GM18502 (cell line): ENCODE data around the gene NTN4.
"Not testable (repeated sequence)": the region's sequence is repeated elsewhere in the genome, so short reads cannot be mapped to it uniquely, and the experiment has no call there.

ENCODE experiments used
- ATAC-seq: cut with Tn5 transposase; IDR thresholded peaks from one replicate; pipeline ENCODE4 v1.9.1; 2021; ENCODE audit warnings: mild to moderate bottlenecking; ENCODE audit not compliant: unreplicated experiment, poor library complexity

NTN4 gene

DNA sequence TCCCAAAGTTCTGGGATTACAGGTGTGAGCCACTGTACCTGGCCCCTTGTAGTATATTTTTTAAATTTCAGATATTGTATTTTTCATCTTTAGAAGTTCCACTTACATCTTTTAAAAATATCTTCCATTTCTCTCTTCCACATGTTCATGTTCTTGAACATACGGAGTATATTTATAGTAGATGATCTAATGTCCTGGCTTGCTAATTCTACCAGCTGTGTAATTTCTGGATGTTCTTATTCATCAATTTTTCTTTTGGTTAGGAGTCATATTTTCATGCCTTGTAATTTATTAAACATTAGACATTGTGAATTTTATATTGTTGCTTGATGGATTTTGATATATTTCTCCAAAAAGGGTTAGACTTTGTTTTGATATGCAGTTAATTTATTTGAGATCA is 30.8 kb downstream of the NTN4 start:
- no peak for ATAC-seq

GRCh38 chr12:95759039-95759438 is 31.5 kb downstream of the NTN4 start:
- no peak for ATAC-seq

GRCh38 chr12:95756362-95756761 is 34.2 kb downstream of the NTN4 start:
- ATAC-seq, result no peak

DNA sequence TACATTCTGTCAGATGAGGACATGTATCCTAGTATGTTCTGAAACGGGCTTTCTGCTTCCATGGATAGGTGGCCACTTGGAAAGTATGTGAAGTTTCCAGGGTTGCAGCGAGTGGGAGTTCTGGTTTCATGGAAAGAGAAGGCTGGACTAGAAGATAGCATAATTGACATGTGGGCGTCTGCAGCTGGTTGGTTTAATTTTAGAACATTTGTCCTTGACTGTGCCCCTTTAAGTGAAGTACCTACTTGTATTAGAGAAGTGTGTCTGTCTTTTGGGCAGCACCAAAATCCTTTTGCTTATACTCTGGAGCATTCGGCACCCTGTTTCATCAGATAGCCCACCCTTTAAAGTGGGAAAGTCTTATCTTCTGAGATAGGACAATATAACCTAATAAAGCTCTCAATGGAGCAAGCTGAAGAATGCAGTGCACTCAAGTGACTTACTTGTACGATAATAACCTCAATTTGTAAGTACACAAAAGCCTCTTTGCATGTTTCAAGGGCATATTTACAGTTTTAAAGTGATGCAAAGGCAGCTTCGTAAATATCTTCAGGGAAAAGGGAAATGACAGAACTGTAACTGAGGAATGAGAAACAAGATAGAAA is 35.2 kb downstream of the NTN4 start:
- ATAC-seq, result no peak

GRCh38 chr12:95746062-95746461 is 44.5 kb downstream of the NTN4 start:
- ATAC-seq, result not testable (repeated sequence)

DNA sequence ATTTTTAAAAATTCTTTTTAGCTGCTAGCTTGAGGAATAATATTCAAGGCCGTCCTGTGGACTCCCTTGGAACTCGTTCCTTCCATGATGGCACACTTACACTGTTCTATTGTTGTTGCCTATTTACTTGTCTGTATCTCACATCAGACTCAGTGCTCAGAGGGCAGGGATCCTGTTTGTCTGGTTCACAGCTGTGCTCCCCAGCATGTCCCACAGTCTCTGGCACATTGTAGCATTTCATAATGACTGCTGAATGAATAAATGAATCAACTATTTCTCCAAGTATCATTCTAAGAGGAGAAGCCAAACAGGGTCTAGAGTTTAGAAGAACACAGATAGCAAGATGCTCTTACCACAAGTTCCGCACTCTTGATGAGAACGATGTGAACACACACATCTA is 48.0 kb downstream of the NTN4 start:
- no peak for ATAC-seq

GRCh38 chr12:95741635-95742034 is 48.9 kb downstream of the NTN4 start:
- ATAC-seq, result no peak

- ATAC-seq, result no peak
Observed at GRCh38 chr12:95740751-95741150, 49.8 kb downstream of the NTN4 start.

GRCh38 chr12:95739561-95740313 is 50.8 kb downstream of the NTN4 start:
- no peak for ATAC-seq

DNA sequence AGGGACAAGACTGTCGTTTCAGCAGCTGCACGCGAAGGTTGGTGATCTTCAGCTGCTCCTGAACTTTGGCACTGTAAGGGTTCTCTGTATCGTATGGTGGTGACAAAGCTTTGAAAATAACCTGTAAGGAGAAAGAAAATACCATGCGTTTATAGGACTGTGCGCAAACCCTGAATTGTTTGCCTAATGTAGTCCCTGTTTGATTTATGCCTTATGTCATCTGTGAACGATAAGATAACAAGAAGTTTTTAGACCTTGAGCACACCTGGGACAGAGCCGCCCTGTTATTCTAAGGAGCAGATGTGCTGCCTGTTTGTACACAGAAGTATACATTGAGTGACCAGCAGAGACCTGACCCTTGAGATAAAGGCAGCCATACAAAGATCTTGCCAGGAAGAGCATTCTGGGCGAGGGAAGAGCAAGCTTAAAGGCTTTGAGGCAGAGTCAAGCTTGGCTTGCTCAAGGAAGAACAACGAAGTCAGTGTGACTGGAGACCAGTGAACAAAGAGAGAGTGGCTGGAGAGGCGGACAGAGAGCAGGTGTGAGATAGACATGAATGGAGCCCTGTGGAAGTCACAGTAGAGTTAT is 52.4 kb downstream of the NTN4 start:
- ATAC-seq, result no peak

DNA sequence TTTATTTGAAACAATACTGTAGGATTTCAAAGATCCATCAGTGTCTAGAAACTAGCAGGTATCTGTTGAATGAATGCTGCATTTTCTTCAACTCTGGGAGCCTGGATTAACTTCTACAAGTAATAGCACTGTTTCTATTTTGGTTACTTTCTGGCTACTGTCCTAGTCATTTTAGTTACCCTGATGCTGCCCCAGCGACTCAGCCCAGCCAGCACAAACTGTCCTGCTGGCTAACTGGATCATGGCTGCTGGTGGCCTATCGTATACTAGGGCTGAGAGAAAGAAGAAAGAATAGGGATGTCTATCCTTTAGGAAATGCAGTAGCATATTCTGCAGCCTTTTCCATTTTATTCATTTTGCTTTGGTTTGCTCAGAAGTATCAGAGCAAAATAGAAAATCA is 53.9 kb downstream of the NTN4 start:
- ATAC-seq, result no peak

GRCh38 chr12:95735728-95736127 is 54.8 kb downstream of the NTN4 start:
- not testable (repeated sequence) for ATAC-seq

- no peak for ATAC-seq
Observed at GRCh38 chr12:95733141-95733825, 57.3 kb downstream of the NTN4 start.

DNA sequence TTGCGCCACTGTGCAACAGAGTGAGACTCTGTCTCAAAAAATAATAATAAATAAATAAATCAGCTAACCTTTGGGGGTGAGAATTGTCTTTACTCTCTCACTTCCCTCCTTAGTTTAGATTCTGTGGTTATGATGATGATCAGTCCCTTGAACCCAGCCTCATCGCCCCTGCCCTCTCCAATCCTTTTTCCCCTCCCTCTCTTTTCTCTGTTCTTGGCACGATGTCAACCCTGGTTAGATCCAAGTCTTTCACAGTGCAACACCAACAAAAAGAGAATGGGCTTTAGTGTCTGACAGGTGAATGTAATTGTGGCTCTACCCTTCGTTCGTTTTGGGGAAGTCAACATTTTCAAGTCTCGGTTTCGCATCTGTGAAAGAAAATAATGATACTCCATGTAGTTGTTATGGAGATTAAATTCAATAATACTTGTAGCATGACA is 59.0 kb downstream of the NTN4 start:
- peak; percentile 65 for ATAC-seq

GRCh38 chr12:95730457-95730856 is 60.1 kb downstream of the NTN4 start:
- ATAC-seq, result no peak

- no peak for ATAC-seq
Observed at GRCh38 chr12:95726903-95727302, 63.7 kb downstream of the NTN4 start.

- no peak for ATAC-seq
Observed at GRCh38 chr12:95724767-95725166, 65.8 kb downstream of the NTN4 start.

GRCh38 chr12:95723693-95724384 is 66.7 kb downstream of the NTN4 start:
- ATAC-seq, result no peak

- no peak for ATAC-seq
Observed at GRCh38 chr12:95721320-95721719, 69.2 kb downstream of the NTN4 start.

DNA sequence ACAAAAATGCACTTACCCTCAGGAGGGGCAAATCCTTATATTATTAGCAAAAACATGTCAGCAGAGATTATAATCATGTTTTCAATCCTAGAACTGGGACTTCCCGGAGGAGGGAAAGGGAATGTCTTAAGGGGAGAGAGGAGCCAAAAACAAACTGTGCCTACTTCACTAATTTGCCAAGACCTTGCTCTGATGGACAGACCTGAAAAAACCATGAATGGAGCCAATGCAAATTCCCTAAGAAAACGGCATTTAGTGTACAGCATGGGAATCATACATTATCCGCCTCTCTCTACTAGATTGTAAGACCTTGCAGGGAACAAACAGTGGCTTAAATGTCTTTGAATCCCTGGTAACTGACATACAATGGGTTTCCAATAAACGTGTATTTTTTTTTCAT is 70.4 kb downstream of the NTN4 start:
- ATAC-seq, result no peak

- no peak for ATAC-seq
Observed at GRCh38 chr12:95718772-95719171, 71.8 kb downstream of the NTN4 start.
